AG09319 (cell line): ENCODE results near the gene SYCE3.

Experiments
- DNase-seq: peaks from one replicate; pipeline ENCODE4 v3.0.0-alpha.2; 2010; ENCODE audit warnings: low read depth; ENCODE audit errors: extremely low read depth
- TF ChIP-seq, protein P1 (sequence below): IDR thresholded peaks from 2 replicates; pipeline ENCODE4 v1.5.1; 2011; ENCODE audit warnings: low read depth, mild to moderate bottlenecking, inconsistent platforms, low read length, moderate library complexity

The SYCE3 gene

DNA sequence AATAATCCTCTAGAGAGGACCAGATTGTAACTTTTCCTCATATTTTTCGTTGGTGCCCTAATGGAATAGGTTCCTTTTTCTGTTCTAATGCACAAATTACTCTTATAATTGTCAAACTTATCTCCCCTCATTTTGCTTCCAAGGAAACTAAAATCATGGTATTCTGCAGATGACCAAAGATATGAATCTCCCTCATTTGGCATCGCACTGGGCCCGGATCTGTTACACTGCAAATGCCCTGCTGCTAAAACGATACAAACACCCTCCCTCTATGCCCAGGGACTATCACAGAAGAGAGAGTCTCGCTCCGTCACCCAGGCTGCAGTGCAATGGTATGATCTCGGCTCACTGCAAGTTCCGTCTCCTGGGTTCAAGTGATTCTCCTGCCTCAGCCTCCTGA is 9.4 kb downstream of the SYCE3 start:
- DNase-seq, result no peak
- TF ChIP-seq, protein P1, sequence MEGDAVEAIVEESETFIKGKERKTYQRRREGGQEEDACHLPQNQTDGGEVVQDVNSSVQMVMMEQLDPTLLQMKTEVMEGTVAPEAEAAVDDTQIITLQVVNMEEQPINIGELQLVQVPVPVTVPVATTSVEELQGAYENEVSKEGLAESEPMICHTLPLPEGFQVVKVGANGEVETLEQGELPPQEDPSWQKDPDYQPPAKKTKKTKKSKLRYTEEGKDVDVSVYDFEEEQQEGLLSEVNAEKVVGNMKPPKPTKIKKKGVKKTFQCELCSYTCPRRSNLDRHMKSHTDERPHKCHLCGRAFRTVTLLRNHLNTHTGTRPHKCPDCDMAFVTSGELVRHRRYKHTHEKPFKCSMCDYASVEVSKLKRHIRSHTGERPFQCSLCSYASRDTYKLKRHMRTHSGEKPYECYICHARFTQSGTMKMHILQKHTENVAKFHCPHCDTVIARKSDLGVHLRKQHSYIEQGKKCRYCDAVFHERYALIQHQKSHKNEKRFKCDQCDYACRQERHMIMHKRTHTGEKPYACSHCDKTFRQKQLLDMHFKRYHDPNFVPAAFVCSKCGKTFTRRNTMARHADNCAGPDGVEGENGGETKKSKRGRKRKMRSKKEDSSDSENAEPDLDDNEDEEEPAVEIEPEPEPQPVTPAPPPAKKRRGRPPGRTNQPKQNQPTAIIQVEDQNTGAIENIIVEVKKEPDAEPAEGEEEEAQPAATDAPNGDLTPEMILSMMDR, result no peak

DNA sequence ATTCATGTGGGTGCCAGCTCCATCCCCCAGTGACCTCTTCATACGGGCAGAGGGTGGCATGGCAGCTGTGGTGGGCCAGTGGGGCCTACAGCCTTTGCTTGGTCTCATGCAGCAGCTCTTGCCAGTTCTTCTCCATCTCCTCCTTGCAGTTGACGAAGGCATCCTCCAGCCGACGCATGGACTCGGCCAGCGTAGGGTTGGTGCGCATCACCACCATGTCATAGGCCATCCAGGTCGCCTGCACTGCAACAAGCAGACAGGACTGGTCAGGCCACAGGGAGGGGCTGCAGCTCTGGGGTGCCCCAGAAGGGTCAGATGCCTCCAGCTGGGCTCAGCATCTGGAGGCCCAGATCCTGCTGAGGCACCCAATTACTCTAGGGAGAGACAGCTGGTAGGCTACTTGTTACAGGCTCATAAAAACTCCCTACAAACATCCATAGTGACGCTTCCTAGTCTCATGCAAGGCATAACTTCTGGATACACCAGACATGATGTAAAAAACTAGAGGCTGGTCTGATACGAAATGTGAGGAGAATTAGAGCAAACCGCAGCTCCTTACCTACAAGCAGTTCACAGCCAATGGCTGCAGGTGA is 11.5 kb downstream of the SYCE3 start:
- DNase-seq, result no peak
- TF ChIP-seq, protein P1, result no peak

DNA sequence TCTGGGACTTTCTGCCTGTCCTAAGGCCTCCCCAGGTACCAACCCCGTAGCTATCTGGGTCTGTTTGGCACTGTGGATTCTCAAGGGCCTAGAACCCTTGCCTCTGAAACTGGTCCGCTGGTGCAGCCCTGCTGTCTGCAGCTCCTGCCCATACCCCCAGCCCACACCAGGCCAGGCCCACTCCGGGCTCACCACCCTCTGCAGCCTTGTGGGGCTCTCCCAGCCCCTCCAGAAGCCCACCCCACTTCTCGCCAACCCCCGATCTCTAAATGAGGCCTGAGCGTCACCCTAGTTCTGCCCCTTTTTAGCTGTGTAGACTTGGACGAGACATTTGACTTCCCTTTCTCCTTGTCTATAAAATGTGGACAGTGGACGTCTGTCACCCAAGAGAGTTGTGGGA is 12.3 kb downstream of the SYCE3 start:
- DNase-seq, result no peak
- TF ChIP-seq, protein P1, result no peak

DNA sequence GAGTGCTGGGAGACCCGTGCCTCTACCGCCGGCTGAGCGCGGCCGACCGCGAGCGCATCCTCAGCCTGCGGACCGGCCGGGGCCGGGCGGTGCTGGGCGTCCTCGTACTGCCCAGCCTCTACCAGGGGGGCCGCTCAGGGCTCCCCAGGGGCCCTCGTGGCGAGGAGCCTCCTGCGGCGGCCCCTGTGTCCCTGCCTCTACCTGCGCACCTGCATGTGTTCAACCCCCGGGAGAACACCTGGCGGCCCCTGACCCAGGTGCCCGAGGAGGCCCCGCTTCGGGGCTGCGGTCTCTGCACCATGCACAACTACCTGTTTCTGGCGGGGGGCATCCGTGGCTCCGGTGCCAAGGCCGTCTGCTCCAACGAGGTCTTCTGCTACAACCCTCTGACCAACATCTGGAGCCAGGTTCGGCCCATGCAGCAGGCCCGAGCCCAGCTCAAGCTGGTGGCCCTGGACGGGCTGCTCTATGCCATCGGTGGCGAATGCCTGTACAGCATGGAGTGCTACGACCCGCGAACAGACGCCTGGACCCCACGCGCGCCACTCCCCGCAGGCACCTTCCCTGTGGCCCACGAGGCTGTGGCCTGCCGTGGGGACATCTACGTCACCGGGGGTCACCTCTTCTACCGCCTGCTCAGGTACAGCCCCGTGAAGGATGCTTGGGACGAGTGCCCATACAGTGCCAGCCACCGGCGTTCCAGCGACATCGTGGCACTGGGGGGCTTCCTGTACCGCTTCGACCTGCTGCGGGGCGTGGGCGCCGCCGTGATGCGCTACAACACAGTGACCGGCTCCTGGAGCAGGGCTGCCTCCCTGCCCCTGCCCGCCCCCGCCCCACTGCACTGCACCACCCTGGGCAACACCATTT is 13.6 kb downstream of the SYCE3 start:
- DNase-seq, result no peak
- TF ChIP-seq, protein P1, result no peak

DNA sequence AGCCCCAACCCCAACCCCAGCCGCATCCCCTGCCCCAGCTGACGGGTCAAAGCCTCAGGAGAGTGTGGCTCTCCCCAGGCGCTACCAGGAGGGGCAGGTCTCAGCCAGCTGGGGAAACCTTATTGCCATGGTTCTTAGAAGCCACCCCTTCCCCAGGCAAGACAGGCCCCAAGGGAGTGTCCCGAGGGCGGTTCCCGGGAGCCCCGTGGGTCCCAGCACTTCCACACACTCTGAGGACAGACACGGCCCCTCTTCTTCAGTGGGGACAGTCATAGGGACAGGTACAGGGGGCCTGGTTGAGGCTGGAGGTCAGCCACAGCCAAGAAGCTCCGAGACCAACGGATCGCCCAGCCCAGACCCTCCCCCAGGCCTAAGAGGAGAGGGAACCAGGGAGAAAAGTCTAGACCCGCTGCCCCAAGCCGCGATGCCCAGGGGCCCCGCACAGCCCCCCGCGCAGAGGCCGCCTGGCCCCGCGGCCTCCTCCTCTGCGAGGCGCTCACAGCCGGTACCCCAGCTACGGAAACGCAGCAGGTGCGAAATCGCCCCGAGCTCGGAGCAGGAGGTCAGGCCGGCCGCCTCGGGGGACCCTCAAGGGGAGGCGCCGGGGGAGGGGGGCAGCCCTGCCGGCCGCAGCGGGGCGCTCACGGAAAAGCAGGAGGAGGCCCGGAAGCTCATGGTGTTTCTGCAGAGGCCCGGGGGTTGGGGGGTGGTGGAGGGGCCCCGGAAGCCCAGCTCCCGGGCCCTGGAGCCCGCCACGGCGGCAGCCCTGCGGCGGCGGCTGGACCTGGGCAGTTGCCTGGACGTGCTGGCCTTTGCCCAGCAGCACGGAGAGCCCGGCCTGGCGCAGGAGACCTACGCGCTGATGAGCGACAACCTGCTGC is 14.4 kb downstream of the SYCE3 start:
- no peak for DNase-seq
- TF ChIP-seq, protein P1, result no peak

DNA sequence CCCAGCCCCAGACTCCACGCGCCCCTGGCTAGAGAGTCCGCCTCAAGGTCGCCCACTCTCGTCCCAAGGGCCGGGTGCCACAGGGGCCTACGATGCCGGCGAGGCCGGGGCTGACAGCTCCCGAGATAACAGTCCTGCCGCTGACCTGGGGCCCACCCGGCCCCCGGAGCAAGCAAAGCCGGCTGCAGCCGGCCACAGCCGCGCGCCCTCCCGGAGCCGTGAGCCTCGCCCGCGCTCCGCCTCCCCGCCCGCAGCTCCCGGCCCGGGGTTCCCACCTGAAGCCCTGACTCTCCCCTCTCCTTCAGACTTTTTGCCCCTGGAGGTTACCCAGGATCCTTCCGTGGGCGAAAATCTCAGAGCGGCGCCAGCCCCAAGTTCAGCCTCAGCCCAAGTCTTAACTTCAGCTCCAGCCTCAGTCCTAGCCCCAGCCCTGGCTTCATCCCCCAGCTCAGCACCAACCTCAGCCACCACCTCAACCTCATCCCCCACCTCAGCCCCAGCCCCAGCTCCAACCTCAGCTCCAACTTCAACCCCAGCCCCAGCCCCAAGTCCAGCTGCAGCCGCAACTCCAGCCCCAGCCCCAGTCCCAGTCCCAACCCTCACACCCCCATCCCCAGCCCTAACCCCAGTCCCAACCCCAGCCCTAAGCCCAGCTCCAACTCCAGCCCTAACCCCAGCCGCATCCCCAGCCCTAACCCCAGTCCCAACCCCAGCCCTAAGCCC is 15.3 kb downstream of the SYCE3 start:
- TF ChIP-seq, protein P1, result no peak
- DNase-seq, result no peak
